Activated CD4-positive, alpha-beta T cell treated with anti-CD3 and anti-CD28 coated beads for 24 hours (primary cell): ENCODE measurements around the gene TBC1D7.
A peak's percentile ranks its signal among the peaks of the same experiment; 100 is the strongest.

ENCODE experiments used
- DNase-seq, 2 donors: peaks; one replicate each; pipeline ENCODE4 v3.0.0-alpha.2; 2020; ENCODE audit warnings: low read depth in 2 of 2

The TBC1D7 gene

GRCh38 chr6:13294499-13295069, 33.8 kb downstream of the TBC1D7 start:
- no peak for DNase-seq

DNA sequence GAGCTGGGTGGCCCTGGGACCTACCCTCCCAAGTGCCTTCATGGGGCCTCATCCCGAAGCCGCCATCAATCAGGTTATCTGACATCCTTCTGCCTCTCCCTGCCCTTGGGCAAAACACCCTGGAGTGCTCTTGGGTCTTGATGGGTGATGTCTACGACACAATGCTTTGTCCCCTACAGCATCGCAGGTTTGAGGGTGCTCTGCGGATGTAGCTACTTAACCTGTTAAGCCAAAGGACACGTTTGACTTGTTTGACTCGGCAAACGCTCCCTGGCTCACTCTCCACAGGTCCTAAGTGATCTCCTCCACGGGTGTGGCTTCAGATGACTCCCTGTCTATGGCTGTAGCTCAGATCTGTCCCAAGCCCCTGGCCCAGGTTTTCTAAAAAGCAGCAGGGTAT, 35.6 kb downstream of the TBC1D7 start:
- DNase-seq, result no peak

DNA sequence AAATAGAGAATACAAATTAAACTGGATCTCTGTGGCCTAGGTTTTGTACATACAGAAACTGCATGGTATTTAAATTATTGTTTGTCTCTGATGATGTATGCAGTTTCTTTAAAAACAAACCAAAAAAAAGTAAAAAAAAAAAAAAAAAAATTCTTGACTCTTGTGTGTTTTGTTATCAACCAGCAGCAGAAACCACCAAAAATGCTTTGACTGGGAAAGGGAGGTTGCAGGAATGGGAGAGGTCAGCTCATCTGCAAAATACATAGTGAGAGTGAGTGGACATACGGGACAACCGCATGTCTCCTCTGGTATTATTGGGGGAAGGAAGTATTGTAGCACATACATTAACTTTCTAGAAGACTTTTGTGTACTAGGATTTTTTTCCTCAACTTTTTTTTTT, 38.0 kb downstream of the TBC1D7 start:
- DNase-seq, result no peak

DNA sequence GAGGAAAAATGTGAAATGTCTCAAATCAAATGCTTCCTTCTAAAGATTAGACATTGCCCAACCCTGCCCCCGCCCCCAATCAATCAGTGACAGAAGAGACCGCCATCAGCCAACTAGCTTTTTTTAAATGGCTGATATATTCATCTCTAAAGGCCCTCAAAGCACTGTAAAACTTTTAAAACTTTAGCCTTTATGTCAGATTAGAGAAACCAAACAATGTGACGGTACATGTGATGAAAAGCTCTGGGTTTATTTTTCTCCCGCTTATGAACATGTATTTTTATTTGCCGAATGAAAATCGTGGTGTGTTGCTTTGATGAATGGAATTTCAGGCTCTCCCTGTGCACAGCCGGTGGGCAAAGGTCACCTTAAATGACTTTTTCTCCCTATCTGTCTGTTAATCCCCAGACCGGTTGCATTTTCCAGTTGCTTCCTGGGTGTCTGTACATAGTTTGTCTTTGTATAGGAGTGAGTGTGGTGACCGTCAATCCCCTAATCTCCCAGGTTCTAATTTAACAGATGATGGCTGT, 38.5 kb downstream of the TBC1D7 start:
- DNase-seq, result no peak

GRCh38 chr6:13288969-13289391, 39.4 kb downstream of the TBC1D7 start:
- no peak for DNase-seq

- no peak for DNase-seq
Measured at GRCh38 chr6:13288481-13288880, 39.9 kb downstream of the TBC1D7 start.

- no peak for DNase-seq
Measured at GRCh38 chr6:13287104-13287503, 41.2 kb downstream of the TBC1D7 start.

DNA sequence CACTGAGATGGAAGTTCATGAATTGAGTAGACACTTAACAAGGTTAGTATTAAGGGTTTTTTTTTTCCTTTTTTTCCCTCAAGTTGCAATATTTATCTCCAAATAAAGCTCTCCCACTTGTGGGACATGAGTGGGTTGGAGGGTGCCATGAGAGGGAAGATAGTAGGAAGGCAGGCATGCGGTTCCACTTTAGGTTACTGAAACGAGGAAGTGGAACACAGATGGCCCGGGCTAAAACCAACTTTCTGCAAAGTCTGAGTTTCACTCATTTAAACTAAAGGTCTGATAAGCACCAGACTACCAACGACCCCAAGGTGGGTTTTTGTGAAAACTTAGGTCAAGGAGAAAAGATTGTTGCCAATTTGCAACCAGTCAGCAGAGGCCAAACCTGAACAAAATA, 42.2 kb downstream of the TBC1D7 start:
- no peak for DNase-seq

GRCh38 chr6:13285705-13286104, 42.6 kb downstream of the TBC1D7 start:
- no peak for DNase-seq

GRCh38 chr6:13284646-13285045, 43.7 kb downstream of the TBC1D7 start:
- DNase-seq, result no peak

DNA sequence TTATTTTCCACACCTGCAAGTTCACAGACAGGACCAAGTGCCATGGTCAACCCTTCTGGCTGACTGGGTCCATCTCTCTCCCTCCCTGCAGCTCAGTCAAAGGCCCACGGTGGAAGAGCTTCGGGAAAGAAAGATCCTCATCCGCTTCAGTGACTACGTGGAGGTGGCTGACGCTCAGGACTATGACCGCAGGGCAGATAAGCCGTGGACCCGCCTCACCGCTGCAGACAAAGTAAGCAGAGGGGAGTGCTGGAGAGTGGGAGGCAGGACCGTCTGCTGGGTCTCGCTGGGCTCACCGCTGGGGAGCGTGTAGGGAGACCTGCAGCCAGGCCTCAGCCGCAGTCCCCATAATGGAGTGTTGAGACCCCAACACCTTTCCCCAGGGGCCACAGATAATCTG, 45.0 kb downstream of the TBC1D7 start:
- DNase-seq, result no peak

- DNase-seq, result no peak
Measured at GRCh38 chr6:13282393-13283069, 45.8 kb downstream of the TBC1D7 start.

- DNase-seq, result no peak
Measured at GRCh38 chr6:13281686-13282085, 46.7 kb downstream of the TBC1D7 start.

DNA sequence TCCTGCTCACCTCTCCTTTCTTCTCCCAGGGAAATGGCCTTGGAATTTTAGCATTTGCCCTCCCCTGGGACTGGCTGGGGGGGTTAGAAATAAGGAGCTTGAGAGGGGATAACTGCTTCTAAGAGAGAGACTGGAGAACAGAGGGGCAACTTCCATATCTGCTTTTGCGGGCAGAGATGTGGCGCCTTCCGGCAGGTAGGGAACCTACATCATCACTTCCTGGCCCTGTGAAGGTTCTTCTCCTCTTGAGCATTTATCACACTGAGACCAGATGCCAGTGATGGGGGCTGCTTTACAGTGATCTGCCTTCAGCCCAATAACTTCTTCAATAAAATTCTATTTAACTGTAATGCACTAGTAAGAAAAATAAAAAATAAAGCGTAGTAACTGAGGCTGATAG, 48.1 kb downstream of the TBC1D7 start:
- no peak for DNase-seq

DNA sequence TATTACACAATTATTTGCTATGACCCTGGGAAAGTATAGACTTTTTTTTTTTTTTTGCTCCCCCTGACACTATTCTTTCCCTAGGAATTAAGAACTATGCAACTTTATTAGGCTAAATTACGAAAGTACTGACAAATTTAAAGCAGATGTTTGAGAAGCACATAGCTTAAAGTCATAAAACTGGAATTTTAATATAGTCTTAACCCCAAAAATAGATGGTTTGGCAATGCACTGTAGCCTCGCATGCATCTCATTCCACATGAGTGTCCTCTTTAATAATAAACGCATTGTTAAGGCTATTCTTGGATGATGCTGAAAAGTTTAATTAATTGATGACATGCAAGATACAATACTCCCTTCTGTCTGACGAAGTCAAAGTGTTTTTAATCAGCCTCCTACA, 49.3 kb downstream of the TBC1D7 start:
- DNase-seq, result no peak

- no peak for DNase-seq
Measured at GRCh38 chr6:13278164-13278563, 50.2 kb downstream of the TBC1D7 start.

DNA sequence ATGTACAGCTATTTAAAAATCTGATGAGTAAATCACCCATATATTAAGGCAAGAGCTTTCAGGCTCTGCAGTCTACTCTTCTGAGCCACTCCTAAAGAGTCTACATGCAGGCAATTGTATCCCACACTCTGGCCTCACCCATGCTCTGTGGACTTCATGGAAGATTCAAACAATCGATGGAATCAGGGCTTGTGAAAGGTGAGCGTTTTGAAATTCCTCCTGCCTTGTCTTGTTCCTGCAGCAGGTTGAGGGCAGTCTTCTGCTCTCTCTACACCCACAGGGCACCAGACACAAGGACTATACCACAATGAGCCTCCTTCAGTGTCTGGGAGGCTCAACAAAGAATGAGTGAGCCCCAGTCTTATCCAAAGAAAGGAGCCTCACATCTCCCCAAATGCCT, 51.1 kb downstream of the TBC1D7 start:
- no peak for DNase-seq

GRCh38 chr6:13275435-13275989, 52.8 kb downstream of the TBC1D7 start:
- no peak for DNase-seq

DNA sequence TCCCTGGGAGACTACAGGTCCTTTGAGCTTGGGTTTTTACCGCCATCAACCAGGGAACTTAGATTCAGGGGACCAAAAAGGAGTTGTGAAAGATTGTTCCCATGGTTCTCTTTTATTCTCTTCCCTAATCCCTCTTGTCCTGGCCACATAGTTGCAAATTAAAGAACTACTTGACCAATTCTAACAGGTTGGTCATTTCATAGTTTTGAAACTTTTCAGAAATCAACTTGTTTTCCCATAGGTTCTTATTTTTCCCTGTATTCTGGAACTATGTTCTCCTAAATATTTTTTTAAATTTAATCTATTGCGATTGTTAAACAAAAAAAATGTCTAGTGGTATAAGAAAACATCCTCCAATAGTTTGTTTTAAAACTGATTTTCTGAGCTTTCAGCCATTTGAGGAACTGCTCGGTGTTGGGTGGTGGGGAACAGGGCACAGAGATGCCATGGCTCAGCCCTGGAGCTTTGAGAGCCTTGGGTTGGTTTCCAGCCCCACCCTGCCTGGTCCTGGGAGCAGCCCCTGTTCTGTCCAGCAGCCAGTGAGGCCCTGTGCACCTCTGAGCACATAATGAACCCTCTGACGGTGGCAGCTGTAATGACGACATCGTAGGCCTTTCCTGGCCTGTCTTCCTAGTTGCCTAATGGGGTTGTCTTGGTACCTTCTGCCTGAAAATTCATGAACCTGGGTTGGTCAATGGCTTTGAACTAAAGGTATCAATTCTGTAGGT, 53.5 kb downstream of the TBC1D7 start:
- no peak for DNase-seq

- DNase-seq, result peak; percentile 41 to 44
Measured at GRCh38 chr6:13273931-13274706, 54.2 kb downstream of the TBC1D7 start.

DNA sequence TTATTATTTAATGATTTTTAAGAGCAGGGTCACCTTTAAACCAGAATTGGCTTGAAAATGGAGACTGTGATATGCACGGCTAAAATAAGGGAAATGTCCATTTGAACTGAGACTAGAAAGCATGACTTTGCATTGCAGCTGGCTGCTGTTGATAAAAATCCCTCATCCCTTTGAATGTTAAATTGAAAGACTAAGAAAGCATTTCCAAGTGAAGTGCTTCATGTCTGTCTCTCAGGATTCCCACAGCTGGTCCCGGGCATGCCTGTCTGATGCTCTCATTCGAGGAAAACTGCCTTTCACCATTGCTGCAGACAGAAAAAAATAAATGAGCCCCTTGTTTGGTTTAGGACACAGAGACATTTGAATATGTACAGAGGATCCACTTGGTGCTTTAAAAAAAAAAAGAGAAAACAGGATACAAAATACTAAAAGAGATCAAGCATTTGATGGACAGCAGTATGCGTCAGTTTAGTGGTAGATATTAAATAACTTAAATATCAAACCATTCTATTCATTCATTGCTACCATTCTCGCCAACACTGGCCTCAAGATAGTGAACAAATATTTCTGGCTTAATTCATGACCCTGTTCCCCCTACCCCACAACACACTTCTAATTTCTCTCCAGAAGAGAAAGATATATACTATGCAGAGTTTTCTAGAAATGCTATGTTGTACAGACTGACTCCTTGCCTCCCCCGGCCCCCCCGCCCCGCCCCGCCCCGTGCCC, 55.0 kb downstream of the TBC1D7 start:
- no peak for DNase-seq
